ENCODE data around the gene NINL.

DNA sequence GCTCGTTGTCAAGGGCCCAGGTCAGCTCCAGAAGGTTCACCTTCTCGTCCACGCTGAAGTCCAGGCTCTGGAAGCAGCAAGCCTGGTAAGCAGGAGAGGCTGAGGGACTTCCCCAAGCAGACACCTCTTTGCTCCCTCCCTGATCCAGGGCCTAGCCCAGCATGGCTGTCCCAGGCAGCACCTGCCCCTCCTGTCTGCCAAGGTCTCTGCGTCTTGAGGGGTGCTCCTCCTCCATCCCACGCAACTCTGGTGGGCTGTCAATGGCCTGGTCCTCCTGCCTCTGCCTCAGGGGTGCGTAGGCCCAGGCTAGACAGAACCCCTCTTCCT lies 87.1 kb downstream of the NINL start:
- TF ChIP-seq, protein P1, sequence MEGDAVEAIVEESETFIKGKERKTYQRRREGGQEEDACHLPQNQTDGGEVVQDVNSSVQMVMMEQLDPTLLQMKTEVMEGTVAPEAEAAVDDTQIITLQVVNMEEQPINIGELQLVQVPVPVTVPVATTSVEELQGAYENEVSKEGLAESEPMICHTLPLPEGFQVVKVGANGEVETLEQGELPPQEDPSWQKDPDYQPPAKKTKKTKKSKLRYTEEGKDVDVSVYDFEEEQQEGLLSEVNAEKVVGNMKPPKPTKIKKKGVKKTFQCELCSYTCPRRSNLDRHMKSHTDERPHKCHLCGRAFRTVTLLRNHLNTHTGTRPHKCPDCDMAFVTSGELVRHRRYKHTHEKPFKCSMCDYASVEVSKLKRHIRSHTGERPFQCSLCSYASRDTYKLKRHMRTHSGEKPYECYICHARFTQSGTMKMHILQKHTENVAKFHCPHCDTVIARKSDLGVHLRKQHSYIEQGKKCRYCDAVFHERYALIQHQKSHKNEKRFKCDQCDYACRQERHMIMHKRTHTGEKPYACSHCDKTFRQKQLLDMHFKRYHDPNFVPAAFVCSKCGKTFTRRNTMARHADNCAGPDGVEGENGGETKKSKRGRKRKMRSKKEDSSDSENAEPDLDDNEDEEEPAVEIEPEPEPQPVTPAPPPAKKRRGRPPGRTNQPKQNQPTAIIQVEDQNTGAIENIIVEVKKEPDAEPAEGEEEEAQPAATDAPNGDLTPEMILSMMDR (IDR thresholded peaks at IDR 0.05), result no peak
- no peak for TF ChIP-seq POLR2A (IDR thresholded peaks at IDR 0.05)

Measured in Peyer's patch (tissue), 4 donors.